COLO668 (cell line): ENCODE measurements around the gene TOP1.

ENCODE experiments used
- DNase-seq: peaks from one replicate; lab custom pipeline; 2025; ENCODE audit not compliant: unreplicated experiment; lab: John Stamatoyannopoulos, UW

The TOP1 gene

GRCh38 chr20:41057999-41058673 is 29.5 kb downstream of the TOP1 start:
- DNase-seq = no peak

GRCh38 chr20:41058674-41059635 is 30.3 kb downstream of the TOP1 start:
- no peak for DNase-seq

- DNase-seq = no peak
Measured at GRCh38 chr20:41061155-41061554, 32.5 kb downstream of the TOP1 start.

DNA sequence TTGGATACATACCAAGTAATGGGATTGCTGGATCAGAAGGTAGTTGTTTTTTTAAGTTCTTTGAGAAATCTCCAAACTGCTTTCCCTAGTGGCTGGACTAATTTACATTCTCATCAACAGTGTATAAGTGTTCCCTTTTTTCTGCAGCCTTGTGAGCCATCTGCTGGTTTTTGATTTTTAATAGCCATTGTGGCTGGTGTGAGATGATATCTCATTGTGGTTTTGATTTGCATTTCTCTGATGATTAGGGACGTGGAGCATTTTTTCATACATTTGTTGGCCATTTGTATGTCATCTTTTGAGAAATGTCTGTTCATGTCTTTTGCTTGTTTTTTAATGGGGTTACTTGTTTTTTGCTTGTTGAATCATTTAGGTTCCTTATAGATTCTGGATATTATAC is 34.8 kb downstream of the TOP1 start:
- DNase-seq = no peak

GRCh38 chr20:41064377-41064776 is 35.8 kb downstream of the TOP1 start:
- DNase-seq = no peak

- no peak for DNase-seq
Measured at GRCh38 chr20:41065716-41066115, 37.1 kb downstream of the TOP1 start.

- no peak for DNase-seq
Measured at GRCh38 chr20:41068806-41069205, 40.2 kb downstream of the TOP1 start.

- DNase-seq = no peak
Measured at GRCh38 chr20:41072190-41072863, 43.7 kb downstream of the TOP1 start.

DNA sequence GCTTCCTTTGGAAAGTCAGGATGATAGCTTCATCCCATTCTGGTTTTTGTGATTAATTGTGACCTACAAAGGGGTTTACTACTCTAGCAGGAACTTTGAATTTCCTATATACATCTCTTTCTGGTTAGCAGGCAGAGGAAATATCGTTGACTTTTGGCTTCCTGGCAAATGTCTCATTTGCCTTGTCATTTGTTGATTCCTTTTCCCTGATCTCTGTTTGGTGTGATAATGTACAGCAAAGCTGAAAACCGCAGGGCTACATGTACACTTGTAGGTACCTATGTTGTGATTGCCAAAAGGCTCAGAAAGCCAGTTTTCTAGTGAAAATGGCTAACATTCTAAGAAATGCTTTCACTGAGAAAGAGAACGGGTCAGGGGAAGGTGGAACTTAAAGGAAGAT is 44.3 kb downstream of the TOP1 start:
- no peak for DNase-seq

DNA sequence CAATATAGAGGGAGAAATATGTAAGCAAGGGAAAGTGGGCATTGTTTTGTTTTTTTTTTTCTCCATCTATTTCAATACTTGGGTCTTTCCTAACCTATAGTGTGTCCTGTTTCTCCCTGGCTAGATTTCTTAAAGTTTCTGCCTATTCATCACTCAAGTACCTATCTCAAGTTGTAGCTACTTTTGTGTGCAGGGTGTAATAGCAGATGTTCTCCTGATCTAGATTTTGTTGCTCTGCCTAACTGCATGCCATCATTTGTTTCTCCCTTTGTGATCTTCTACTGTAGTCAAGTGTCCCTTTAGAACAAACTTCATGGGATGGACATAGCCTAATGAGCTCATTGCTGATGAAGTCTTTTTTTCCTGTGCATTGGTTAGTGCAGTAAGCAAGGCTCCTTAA is 45.8 kb downstream of the TOP1 start:
- no peak for DNase-seq

- DNase-seq = no peak
Measured at GRCh38 chr20:41076776-41077175, 48.2 kb downstream of the TOP1 start.

- DNase-seq = no peak
Measured at GRCh38 chr20:41078329-41078728, 49.7 kb downstream of the TOP1 start.

- DNase-seq = no peak
Measured at GRCh38 chr20:41079066-41079465, 50.4 kb downstream of the TOP1 start.

DNA sequence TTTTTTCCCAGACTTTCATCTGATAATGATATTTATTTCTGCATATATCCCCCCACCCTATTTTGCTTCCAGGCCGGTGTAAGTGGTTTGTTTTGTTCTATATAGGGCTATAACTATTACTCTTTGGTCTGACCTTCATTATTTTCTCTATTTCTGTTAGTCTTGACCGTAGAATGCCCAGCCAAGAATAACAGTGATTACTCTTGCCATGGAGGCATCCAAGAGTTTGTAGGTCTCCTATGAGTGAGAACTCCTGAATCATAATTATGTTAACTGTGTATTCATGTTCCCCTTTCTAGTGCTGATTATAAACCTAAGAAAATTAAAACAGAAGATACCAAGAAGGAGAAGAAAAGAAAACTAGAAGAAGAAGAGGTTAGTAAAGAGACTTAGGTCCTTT is 52.2 kb downstream of the TOP1 start:
- DNase-seq = no peak

- DNase-seq = no peak
Measured at GRCh38 chr20:41081276-41081814, 52.7 kb downstream of the TOP1 start.

- no peak for DNase-seq
Measured at GRCh38 chr20:41082306-41082705, 53.7 kb downstream of the TOP1 start.

DNA sequence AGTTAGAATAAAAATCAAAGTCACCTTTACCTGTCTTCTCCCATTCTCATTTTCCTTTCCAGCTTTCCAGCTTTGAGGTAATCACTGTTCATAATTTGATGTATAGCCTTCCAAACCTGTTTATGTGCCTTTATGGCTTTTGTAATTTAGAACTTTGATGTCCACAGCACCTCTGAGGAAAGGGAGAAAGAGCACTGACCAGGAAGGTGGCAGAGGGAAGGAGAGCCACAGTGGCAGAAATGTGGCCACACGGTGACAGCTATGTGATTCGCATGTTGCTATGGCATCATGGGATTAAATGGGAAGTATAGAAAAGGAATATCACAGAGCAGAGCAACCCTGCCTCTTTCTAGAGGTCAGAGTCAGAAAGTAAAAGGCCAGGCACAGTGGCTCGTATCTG is 57.0 kb downstream of the TOP1 start:
- no peak for DNase-seq

DNA sequence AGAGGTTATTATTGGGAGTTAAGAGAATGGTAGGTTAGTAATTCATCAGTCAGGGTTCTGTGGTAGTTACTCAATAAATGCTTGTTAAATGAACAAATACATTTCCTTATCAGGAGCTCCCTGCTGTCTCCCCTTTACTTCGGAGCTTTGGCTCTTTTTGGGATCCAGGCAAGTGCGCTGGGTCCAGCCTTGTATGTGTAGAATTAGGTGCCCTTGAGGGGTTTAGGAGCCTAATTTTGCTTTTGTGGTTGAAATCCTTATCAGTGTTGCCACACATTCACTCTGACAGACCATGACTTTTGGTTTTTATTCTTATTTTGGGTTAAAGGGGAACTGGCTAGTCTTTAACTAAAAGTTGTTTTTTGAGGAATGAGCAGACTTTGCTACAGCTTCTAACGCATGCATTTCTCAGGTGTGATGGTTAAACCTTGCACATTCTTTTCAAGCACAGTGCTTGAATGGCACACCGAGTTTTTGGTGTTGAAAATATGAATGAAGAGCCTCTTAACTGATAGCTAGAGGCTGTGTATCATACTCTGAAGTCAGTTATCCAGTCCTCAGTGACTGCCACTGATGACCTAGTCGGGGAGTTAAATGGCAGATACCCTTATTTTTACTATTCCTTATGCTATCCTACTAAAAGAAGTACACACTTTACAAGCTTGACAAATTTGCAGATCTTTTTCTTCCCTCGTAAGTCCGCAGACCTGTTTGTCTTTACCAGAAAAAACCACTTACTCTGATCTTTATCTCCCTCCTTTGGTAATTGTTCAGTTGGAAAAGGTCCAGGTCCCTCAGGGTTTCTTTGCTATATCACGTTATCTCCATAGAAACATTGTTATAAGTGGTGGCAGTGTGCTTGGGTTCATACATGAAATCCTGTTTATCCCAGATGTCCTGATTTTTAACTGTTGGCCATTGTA is 58.0 kb downstream of the TOP1 start:
- DNase-seq = no peak

DNA sequence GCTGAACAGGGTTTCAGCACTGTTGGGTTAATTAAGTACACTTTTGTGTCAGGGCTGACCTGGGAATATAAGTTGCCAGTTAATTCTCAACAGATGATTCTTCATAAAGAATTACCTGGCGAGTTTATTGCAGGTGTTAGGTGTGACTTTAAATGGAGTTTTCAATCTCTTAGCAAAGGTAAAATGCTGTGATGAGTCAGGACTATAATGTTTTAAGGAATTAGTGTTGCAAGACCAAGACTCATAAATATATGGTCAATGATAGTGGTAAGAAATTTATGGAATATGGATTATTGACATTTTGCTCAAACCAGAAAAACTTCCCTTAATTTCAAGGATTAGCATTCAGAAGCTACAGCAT is 58.7 kb downstream of the TOP1 start:
- DNase-seq = no peak

DNA sequence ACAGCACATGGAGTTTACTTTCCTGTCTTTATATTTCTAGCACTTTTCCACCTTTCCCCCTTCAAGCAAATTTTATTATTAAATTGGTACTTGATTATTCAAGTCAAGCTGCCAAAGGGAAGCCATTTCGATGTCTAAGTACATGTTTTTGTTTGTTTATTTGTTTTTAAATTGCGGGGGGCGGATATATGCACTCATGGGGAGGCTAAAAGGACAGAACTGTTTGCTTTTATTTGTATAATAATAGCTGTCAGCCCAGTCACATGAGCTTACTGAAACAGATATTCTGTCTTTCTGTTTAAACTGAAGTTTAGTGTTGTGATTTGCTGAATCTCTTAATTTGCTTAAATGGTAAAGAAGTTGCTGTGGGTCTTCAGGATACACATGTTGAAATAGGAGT is 59.2 kb downstream of the TOP1 start:
- DNase-seq = no peak

GRCh38 chr20:41089555-41089954 is 60.9 kb downstream of the TOP1 start:
- DNase-seq = no peak
